Hepatocyte (in vitro differentiated cells): ENCODE measurements around the gene LGALS7B.

ENCODE experiments used
- EZH2 ChIP-seq: fragments of 200-600 bp; sonication (generic); IDR thresholded peaks from 2 replicates; pipeline ENCODE4 v1.6.1; 2016; ENCODE audit warnings: antibody characterized with exemption, mild to moderate bottlenecking, borderline replicate concordance
- TF ChIP-seq, protein P1 (sequence below): fragments of 200-600 bp; sonication (generic); IDR thresholded peaks from 2 replicates; pipeline ENCODE4 v1.5.1; 2016; ENCODE audit warnings: antibody characterized with exemption, mild to moderate bottlenecking; ENCODE audit not compliant: poor library complexity

DNA sequence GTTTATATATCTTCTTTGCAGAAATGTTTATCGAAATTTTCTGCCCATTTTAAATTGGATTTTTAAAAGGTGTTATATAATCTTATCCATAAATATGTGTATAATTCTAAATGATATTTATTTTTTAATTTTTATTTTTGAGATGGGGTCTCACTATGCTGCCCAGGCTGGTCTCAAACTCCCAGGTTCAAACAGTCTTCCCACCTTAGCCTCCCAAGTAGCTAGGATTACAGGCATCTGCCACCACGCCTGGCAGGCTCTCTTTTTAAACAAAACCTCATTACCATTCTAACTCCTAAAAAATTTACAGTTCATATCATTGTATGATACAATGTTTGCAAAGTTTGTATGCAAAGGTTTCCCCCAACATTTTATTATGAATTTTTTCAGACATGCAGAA, 7.2 kb downstream of the LGALS7B start:
- TF ChIP-seq, protein P1, sequence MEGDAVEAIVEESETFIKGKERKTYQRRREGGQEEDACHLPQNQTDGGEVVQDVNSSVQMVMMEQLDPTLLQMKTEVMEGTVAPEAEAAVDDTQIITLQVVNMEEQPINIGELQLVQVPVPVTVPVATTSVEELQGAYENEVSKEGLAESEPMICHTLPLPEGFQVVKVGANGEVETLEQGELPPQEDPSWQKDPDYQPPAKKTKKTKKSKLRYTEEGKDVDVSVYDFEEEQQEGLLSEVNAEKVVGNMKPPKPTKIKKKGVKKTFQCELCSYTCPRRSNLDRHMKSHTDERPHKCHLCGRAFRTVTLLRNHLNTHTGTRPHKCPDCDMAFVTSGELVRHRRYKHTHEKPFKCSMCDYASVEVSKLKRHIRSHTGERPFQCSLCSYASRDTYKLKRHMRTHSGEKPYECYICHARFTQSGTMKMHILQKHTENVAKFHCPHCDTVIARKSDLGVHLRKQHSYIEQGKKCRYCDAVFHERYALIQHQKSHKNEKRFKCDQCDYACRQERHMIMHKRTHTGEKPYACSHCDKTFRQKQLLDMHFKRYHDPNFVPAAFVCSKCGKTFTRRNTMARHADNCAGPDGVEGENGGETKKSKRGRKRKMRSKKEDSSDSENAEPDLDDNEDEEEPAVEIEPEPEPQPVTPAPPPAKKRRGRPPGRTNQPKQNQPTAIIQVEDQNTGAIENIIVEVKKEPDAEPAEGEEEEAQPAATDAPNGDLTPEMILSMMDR: no peak
- TF ChIP-seq EZH2: no peak
